ENCODE measurements around the gene SURF1. TPM values are rescaled to one million over a fixed set of nuclear protein-coding genes. Genes with fewer than 3 reads are reported as not detected.

SURF1 gene
- total and polyA plus RNA-seq, 10 of the 15 experiments (the other 5 are each of a cell fraction or from before 2014, with no cell fraction given) = 17.9 to 46.4 (median 29.6) TPM

- no peak for TF ChIP-seq SMAD1 (IDR thresholded peaks at IDR 0.05; ENCODE audit: low read depth, partially characterized antibody)
Observed at GRCh38 chr9:133344071-133344470, 12.2 kb downstream of the SURF1 start (continued).

- no TSS peak for BruUV-seq (replicated peaks)
- Histone ChIP-seq H3K27me3 (replicated peaks in 1 of 2; ENCODE audit: control insufficient read depth in 2 of 2, insufficient read depth in 2 of 2, low read length in 1 of 2) (no peaks in the 10 kb centered on the region), H3K4me3 (no peak overlapping the region), H4K20me1 (ENCODE audit: control insufficient read depth, insufficient read depth) (no peaks in the 10 kb centered on the region), H3K27ac (ENCODE audit: control insufficient read depth, insufficient read depth) (no peak overlapping the region), H2AFZ (ENCODE audit: control insufficient read depth, low read depth, low read length) (no peak overlapping the region), H3K4me2 (ENCODE audit: control insufficient read depth, insufficient read depth) (no peak overlapping the region), H3K4me1 (ENCODE audit: control insufficient read depth, insufficient read depth, low read length) (peaks cover 21% of the 10 kb centered on the region), H3K9ac (ENCODE audit: control insufficient read depth, insufficient read depth, low read length) (no peak overlapping the region), H3K9me3 (replicated peaks; ENCODE audit: control insufficient read depth, insufficient read depth, low read length) (no peaks in the 10 kb centered on the region), H3K36me3 (ENCODE audit: control insufficient read depth in 2 of 2, insufficient read depth in 2 of 2, low read length in 1 of 2) (peaks cover 10 to 23% of the 10 kb centered on the region in 2 experiments), H3K79me2 (ENCODE audit: control insufficient read depth, insufficient read depth, low read length) (peaks cover 18% of the 10 kb centered on the region)
- CTCF ChIA-PET = interaction anchor here (1.6 kb wide), 1 partner anchor 30 kb away, joined by 3 read pairs; no protein-coding TSS in a partner anchor
- WGBS (ENCODE audit: insufficient coverage, insufficient replicate concordance, low lambda C conversion rate, missing lambda C conversion rate) = 87% methylated on average over 11 of the region's 11 CpGs
- TF ChIP-seq LARP7 (IDR thresholded peaks at IDR 0.05) = no peak
- TF ChIP-seq CTCF (IDR thresholded peaks at IDR 0.05 in 2 of 3, conservative IDR thresholded peaks at IDR 0.05 in 1 of 3; ENCODE audit: control insufficient read depth in 2 of 3, extremely low read depth in 1 of 3, insufficient read depth in 1 of 3, low read depth in 3 of 3, low read length in 3 of 3) = peak in 2 of 3 experiments; percentile 5 to 36; a peak in 1 of 6 replicates
- POLR2A ChIA-PET = interaction anchor here (0.8 to 1.0 kb wide), 3 partner anchors 13 to 36 kb away, joined by 3 read pairs; no protein-coding TSS in a partner anchor
- intact Hi-C loops (cut with micrococcal nuclease; ENCODE audit: unreplicated experiment) (no loop called here), in situ Hi-C loops (cut with MboI) (no loop called here)
- SMC1A ChIA-PET (ENCODE audit: uncharacterized antibody, unreplicated experiment) = no interaction called here
- RAD21 ChIA-PET (ENCODE audit: unreplicated experiment) = no interaction called here
- no peak for ATAC-seq
- no peak for DNase-seq (ENCODE audit: low read depth, low spot score)
- FAIRE-seq = no peak
Observed at GRCh38 chr9:133342570-133342969, 13.7 kb downstream of the SURF1 start.

- 0 out of 6 replicates have a peak, but pooled peaks of 1 of the 3 experiments have one; percentile 24 for TF ChIP-seq CTCF (IDR thresholded peaks at IDR 0.05 in 2 of 3, conservative IDR thresholded peaks at IDR 0.05 in 1 of 3; ENCODE audit: control insufficient read depth in 2 of 3, extremely low read depth in 1 of 3, insufficient read depth in 1 of 3, low read depth in 3 of 3, low read length in 3 of 3)
- no peak for TF ChIP-seq KDM1A (IDR thresholded peaks at IDR 0.05; ENCODE audit: borderline replicate concordance)
- BruUV-seq (replicated peaks) = no TSS peak
- Histone ChIP-seq H4K20me1 (ENCODE audit: control insufficient read depth, insufficient read depth) (no peaks in the 10 kb centered on the region), H3K4me2 (ENCODE audit: control insufficient read depth, insufficient read depth) (no peak overlapping the region), H3K27ac (ENCODE audit: control insufficient read depth, insufficient read depth) (no peak overlapping the region), H3K4me3 (no peak overlapping the region), H3K79me2 (ENCODE audit: control insufficient read depth, insufficient read depth, low read length) (peaks cover 13% of the 10 kb centered on the region), H3K9me3 (replicated peaks; ENCODE audit: control insufficient read depth, insufficient read depth, low read length) (no peaks in the 10 kb centered on the region), H2AFZ (ENCODE audit: control insufficient read depth, low read depth, low read length) (no peak overlapping the region), H3K4me1 (ENCODE audit: control insufficient read depth, insufficient read depth, low read length) (peaks cover 21% of the 10 kb centered on the region), H3K27me3 (replicated peaks in 1 of 2; ENCODE audit: control insufficient read depth in 2 of 2, insufficient read depth in 2 of 2, low read length in 1 of 2) (no peaks in the 10 kb centered on the region), H3K9ac (ENCODE audit: control insufficient read depth, insufficient read depth, low read length) (no peak overlapping the region), H3K36me3 (ENCODE audit: control insufficient read depth in 2 of 2, insufficient read depth in 2 of 2, low read length in 1 of 2) (peaks cover 10 to 23% of the 10 kb centered on the region in 2 experiments)
- DNase-seq (ENCODE audit: low read depth, low spot score) (no peak), FAIRE-seq (no peak), ATAC-seq (peak; percentile 10; the same call in 2 of the 3 replicates)
- WGBS (ENCODE audit: insufficient coverage, insufficient replicate concordance, low lambda C conversion rate, missing lambda C conversion rate) = 75% methylated on average over 12 of the region's 12 CpGs
- POLR2A ChIA-PET = interaction anchor here (0.8 to 1.0 kb wide), 3 partner anchors 12 to 37 kb away, joined by 3 read pairs; no protein-coding TSS in a partner anchor
- RAD21 ChIA-PET (ENCODE audit: unreplicated experiment) = no interaction called here
- SMC1A ChIA-PET (ENCODE audit: uncharacterized antibody, unreplicated experiment) = no interaction called here
- intact Hi-C loops (cut with micrococcal nuclease; ENCODE audit: unreplicated experiment) (no loop called here), in situ Hi-C loops (cut with MboI) (no loop called here)
- CTCF ChIA-PET = interaction anchor here (1.6 kb wide), 1 partner anchor 31 kb away, joined by 3 read pairs; no protein-coding TSS in a partner anchor
Observed at GRCh38 chr9:133342069-133342406, 14.2 kb downstream of the SURF1 start.
